GM19239 (cell line): ENCODE results near the gene SLC9A5.

Experiments
- DNase-seq: peaks from one replicate; pipeline ENCODE4 v3.0.0; 2011; ENCODE audit warnings: low spot score; ENCODE audit not compliant: insufficient read length
- FAIRE-seq: peaks from 2 replicates; lab custom pipeline; 2011; peaks lifted over from hg19 to GRCh38; lab: Jason Lieb, UNC

The SLC9A5 gene

DNA sequence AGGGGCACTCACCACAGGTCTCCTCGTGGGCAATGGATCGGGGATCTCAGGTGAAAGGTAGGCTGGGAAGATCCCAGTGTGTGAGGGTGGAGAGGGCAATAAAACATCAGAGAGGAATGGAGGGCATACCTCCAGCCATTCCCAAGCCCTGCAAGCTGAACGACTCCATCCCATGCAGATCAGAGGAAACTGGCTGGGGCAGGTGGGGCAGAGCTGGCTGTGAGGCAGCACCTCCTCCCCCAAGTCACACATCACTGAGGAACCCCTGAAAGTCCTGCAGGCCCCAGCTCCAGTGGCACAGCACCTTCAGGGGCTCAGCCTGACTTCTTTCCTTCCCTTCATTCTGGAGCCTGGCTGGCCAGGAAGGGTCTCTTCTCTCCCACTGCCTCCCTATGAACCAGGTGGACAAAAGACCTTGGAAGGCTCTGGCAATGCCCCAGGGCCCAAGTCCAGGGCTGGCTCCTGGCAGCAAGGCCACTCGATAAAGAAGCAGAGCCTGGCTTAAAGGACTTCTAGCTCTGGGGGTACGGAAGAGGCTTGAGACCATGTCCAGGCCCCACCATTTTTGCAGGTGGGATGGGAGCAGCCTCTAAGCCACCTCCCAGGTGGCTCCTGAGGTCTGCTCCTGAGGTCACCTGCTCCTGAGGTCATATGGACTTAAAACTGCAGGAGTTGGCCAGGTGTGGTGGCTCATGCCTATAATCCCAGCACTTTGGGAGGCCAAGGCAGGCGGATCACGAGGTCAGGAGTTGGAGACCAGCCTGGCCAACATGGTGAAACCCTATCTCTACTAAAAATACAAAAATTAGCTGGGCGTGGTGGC, 35.4 kb upstream of the SLC9A5 start:
- FAIRE-seq (no peak), DNase-seq (no peak)

GRCh38 chr16:67215706-67216105, 33.1 kb upstream of the SLC9A5 start:
- DNase-seq (no peak), FAIRE-seq (no peak)

DNA sequence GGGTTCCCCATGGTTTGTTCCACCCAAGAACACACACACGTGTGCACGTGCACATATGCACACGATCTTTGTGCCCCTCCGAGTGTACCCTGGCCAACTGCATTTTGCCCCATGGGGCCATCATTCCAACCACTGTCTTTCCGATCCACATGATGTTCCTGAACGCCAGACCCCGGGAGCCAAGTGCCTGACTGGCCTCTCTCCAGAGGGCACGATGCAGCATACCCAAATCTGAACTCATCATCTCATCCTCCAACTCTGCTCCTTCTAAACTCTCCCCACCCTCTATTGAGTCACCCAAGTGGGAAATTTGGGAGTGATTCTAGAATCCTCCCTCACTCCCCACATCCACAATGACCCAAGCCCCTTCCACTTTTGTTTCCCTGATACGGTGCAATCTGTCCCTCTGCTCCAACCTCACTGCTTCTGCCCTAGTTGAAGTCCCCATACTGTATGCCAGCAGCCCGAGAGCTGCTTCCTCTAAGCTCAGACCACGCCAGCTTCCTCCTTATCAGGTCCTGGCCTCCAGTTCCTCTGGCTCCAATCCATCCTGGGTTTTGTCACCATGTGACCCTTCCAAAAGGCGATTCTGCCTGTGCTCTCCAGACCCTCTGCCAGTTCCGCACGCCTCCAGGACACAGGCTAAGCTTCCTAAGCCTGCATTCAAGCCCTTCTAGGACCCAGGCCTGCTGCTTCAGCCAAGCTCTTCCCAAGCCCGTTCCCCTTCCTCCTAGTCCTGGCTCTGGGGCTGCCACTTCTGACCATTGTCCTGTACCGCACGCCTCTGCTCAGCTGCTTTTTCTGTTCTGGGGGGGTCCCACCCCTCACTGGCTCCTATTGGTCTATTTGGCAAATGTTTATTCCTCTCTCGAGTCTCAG, 31.9 kb upstream of the SLC9A5 start:
- DNase-seq (no peak), FAIRE-seq (no peak)

DNA sequence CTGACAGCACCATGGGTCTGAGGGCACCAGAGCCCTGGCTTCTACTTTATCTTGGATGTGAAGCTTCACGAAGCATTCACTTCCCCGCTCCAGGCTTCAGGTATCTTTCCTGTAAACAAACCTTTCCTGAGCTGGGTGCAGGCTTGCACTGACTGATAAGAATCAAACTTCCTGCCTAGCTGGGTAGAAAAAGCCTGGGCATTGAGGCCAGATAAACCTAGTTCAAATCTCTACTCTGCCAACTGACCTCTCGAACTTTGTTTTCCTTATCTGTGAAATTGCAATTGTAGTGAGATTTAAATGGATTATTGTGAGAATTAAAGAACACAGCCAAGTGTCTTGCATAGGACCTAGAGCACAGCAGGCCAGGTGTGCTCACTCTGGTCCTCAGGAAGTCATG, 24.8 kb upstream of the SLC9A5 start:
- no peak for DNase-seq
- FAIRE-seq, result no peak

GRCh38 chr16:67226295-67226803, 22.4 kb upstream of the SLC9A5 start:
- FAIRE-seq, result peak; percentile 26
- no peak for DNase-seq

DNA sequence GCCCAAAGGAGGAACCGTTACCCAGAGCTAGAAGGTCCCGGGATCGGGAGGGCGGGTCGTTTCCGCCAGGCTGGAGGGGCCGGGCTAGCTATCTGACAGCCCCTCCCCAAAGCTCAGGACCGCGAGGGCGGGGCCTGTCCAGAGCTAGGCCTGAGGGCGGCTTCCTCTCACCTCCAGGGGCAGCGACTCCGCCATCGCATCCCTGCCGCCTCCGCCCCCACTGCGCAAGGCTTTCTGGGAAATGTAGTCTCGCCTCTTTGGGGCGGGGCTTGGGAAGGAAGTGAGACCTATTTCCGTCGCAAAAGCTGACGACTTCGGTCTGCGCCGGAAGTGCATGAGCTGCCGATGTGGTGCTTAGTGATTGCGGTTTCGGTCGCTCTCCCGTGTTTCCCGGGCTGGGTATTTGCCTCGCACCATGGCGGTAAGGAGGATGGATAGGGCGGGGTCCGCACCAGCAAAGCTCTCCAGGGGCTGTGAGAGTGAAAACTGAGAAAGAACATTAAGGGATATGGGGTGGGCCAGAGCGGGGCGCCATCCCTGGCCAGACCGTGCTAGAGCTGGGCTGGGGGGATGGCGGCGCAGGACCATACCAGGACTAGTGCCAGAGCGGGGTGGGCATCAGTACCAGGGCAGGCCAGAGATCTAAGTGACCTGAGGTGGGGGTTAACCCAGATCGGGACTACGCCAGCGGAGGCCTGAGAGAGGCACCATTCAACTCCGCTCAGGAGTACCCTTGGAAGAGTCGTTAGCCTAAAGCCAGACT, 21.8 kb upstream of the SLC9A5 start, which contains the start of gene TMEM208:
Gene TMEM208, plus strand, starts transcription at position 327 of the 763 bp plus-strand sequence. Its CDS starts 89 bp downstream, at position 416.
- peak; percentile 100 for FAIRE-seq

GRCh38 chr16:67227567-67227921, 21.2 kb upstream of the SLC9A5 start:
- DNase-seq (no peak), FAIRE-seq (no peak)

More for the DNA sequence above, 21.8 kb upstream of the SLC9A5 start, which contains the start of gene TMEM208:
- peak; percentile 97 for DNase-seq

DNA sequence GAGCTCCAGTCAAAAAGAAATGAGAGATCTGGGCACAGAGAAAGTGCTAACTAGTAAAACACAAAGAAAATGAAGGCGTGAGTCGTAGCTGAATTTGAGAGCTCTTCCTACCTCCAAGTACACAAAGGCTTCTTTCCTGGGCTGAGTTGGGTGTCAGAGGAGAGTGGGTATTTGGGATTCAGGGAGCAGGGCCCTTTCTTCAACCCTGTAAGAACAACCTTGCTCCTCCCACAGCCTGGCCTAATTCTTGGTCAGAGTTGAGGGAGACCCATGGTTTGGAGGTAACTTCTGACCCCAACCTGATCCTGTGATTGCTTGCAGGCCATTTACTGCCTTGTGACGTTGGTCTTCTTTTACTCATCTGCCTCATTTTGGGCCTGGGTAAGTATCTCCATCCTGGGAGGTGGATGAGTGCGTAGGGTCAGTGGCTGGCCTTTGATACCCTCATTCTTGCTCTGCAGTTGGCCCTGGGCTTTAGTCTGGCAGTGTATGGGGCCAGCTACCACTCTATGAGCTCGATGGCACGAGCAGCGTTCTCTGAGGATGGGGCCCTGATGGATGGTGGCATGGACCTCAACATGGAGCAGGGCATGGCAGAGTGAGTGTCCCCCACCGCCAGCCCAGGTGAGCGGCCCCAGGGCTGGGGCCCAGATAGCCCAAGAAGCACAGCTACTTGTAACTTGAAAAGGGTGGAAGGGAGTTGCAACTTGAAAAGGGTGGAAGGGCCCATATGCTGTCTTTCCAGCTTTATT, 20.6 kb upstream of the SLC9A5 start:
- DNase-seq (no peak), FAIRE-seq (no peak)

DNA sequence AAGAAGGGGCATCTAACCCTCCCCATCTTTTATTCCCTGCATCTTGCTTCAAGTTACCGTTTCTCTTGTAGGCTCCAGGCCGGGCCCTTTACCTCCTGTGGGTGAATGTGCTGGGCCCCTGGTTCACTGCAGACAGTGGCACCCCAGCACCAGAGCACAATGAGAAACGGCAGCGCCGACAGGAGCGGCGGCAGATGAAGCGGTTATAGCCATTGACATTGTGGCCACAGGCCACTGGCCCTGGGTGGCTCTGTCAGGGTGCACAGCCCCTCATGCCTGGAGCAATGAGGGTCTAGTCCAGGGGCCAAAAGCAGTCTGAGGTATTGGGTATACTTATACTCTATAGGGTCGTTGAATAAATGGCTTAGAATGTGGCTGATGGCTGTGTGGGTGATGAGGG, 19.9 kb upstream of the SLC9A5 start:
- DNase-seq (no peak), FAIRE-seq (no peak)

DNA sequence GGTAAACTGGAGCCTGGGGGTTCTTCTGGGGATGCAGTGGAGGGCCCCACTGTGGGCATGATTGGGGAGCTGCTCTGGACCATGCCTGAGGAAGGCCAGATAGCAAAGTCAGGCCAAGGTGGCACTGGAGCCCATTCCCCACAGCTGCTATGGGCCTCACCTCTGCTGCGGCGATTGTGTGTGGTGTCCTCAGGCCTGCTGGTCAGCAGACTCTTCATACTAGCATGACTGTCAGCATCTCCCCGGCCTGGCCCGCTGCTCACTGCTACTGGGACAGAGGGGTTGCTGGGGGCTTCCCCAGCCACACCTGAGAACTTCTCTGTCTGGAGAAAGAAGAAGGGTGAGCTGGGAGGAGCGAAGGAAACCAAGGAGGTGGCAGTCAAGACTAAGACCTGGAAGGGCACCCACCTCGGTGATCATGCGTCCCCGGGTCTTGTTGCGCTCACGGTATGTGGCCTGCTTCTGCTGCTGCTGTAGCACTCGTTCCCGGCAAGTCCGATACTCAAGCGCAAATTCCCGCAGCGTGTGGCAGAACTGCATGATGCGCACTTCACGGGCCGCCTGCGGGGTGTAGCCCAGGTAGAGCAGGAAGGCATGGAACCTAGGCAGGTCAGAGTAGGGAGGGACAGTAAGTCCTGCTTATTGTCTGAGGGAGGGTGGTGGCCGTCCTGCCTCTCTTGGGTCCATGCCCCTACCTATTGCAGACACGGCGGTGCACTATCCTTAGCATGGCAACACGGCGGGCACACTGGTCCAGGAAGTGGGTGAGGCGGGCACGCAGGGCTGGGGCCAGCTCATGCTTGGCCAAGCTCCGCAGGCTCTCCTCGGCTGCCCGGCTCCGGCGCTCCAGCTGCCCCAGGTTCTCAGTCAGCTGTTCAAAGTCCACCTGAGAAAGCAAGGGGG, 18.6 kb upstream of the SLC9A5 start:
- no peak for FAIRE-seq
- DNase-seq, result no peak

DNA sequence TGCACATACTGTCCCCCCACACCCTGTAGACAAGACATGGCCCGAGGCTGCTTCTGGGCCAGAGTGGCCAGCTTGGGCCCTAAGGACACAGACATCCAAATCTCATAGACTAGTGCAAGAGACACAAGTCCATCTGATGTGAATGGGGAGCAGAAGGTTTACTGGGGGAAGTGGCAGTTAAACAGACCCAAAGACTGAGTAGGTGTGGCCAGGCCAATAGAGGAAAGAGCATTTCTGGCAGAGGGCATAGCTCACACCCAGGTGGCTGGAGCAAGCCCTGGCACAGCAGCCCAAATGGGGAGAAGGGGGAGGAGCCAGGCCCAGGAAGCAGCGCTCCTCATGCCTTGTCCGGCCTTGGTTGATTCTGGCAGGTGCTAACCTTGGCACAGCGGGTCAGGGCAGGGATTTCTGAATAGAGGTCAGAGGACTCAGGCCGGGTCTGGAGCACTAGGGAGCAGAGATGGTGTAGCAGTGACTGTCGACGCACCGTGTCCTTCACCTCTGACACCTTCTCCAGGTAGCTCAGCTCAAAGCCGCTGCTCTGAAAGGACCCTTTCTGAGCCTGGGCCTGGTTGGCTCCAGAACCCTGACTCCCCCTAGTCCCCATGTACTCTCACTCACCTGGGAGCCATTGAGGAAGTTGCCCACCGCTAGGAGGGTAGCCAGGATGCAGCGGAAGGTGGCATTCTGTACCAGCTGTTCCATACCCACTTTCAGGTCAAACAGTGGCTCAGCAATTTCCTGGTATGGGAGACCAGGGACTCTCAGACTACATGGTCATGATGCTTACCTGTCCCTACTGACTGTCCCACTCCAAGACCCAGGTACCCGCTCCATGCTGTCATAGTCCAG, 17.7 kb upstream of the SLC9A5 start:
- DNase-seq (no peak), FAIRE-seq (no peak)

DNA sequence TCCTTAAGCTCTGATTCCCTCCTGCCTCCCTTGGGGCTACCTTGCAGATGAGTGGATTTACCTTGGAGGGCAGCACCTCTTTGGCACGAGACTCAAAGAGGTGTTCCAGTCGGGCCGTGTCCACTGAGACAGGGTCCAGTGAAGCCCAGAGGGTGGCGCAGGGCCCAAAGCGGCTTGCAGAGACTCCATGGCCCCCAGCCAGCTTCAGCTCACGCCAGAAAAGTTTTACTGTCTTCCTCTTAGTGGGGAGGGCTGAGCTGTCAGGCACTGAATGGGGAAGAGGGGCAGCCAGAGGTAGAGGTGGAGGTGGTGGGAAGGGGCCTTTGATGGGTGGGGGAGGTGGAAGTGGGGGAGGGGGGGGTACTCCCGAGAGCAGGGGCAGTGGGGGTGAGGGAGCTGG, 15.2 kb upstream of the SLC9A5 start:
- FAIRE-seq (no peak), DNase-seq (no peak)

GRCh38 chr16:67234180-67234597, 14.6 kb upstream of the SLC9A5 start:
- DNase-seq, result no peak
- no peak for FAIRE-seq

- DNase-seq, result no peak
- FAIRE-seq, result no peak
These were observed 12.8 kb upstream of the SLC9A5 start for GRCh38 chr16:67235816-67236562.

DNA sequence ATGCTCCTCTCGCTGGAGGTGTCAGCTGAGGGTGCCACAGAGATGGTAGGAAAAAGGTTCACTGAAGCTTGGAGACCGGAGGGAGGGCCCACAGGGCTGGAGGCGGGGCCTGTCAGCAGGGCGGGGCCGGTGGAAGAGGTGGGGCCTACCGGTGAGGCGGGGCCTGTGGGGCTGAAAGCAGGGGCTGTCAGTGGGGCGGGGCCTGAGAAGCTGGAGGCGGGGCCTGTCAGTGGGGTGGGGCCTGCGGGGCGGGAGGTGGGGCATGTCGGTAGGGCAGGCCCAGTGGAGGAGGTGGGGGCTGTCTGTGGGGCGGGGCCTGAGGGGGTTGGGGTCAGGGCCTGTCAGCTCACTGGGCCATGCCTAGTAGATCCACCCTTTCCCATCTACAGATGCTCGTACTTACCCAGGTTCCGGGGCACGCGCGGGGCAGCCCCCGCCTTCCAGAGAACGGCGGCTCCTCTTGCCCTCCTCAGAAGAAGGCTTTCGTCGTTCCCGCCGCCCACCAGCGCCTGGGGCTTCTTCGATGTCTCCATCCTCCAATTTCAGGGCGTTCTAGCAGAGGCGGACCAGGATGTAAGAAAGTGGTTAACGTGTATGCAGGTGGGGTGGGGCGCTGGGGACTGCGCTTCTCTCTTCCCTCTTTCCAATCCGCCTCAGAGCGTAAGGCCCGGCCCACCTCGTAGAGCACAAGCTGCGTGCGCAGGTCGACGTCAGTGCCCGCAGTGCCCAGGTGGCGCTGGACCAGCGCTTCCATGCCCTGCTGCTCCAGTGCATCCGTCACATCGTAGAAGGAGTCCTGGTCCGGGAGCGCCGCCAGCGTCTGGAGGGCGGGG, 12.0 kb upstream of the SLC9A5 start:
- DNase-seq (peak; percentile 58), FAIRE-seq (no peak)
